Panc1 (cell line): ENCODE results near the gene C22orf42. TPM values are rescaled to one million over a fixed set of nuclear protein-coding genes. Genes with fewer than 3 reads are reported as not detected.

Experiments
- ATAC-seq: fragments of 200-7000 bp; cut with Tn5 transposase; 2 replicates; pipeline ENCODE4 v1.9.1; 2020; ENCODE audit warnings: mild to moderate bottlenecking, moderate library complexity
- BruUV-seq: library from RNA; stranded (reverse); fragments of 400-500 nt; replicated peaks from 2 replicates; lab custom pipeline; 2021; lab: Mats Ljungman, UMichigan
- CTCF ChIA-PET: fragments of 300-600 bp; sonication (Branson Sonifier 250); formaldehyde crosslinking; loops from one replicate; lab custom pipeline; 2022; ENCODE audit warnings: antibody characterized with exemption; lab: Charles Lee
- POLR2A ChIA-PET: fragments of 300-600 bp; sonication (Branson Sonifier 250); formaldehyde crosslinking; loops from one replicate; lab custom pipeline; 2022; ENCODE audit warnings: antibody characterized with exemption; lab: Charles Lee
- DNase-seq: peaks from one replicate; pipeline ENCODE4 v3.0.0-alpha.2; 2010; ENCODE audit warnings: low read depth, low spot score
- H3K27ac ChIP-seq: 2 replicates; pipeline ENCODE4 v1.5.1; 2011; ENCODE audit warnings: mild to moderate bottlenecking, low read length, inconsistent platforms
- H3K27me3 ChIP-seq: fragments of 200-500 bp; sonication (Bioruptor generic); 2 replicates; pipeline ENCODE4 v1.6.0; 2014; ENCODE audit warnings: low read length, inconsistent platforms; ENCODE audit not compliant: control insufficient read depth, insufficient read depth
- H3K36me3 ChIP-seq: fragments of 200-500 bp; sonication (Bioruptor generic); 2 replicates; pipeline ENCODE4 v1.5.1; 2014; ENCODE audit warnings: inconsistent platforms, mild to moderate bottlenecking, low read length, moderate library complexity; ENCODE audit not compliant: control insufficient read depth, insufficient read depth
- H3K4me1 ChIP-seq: 2 replicates; pipeline ENCODE4 v1.5.1; 2011; ENCODE audit warnings: inconsistent platforms, mild to moderate bottlenecking, low read length, moderate library complexity; ENCODE audit not compliant: control insufficient read depth, insufficient read depth
- H3K4me3 ChIP-seq, 2 experiments: 2 replicates each; pipeline ENCODE4 v1.5.1; 2011 to 2012; ENCODE audit warnings: low read depth in 2 of 2, low read length in 2 of 2, mild to moderate bottlenecking in 2 of 2, inconsistent platforms in 1 of 2, moderate library complexity in 1 of 2
- H3K9me3 ChIP-seq: fragments of 200-500 bp; sonication (Bioruptor generic); 2 replicates; pipeline ENCODE4 v1.5.1; 2014; ENCODE audit warnings: low read depth, mild to moderate bottlenecking, inconsistent platforms, low read length, moderate library complexity; ENCODE audit not compliant: control insufficient read depth, insufficient read depth
- CTCF ChIP-seq: fragments of 450-650 bp; IDR thresholded peaks from 2 replicates; pipeline ENCODE4 v1.5.1; 2017; ENCODE audit warnings: mild to moderate bottlenecking
- POLR2AphosphoS5 ChIP-seq: IDR thresholded peaks from 2 replicates; pipeline ENCODE4 v1.6.1; 2012; ENCODE audit warnings: mild to moderate bottlenecking, low read depth, low read length, moderate library complexity
- REST ChIP-seq, 2 experiments: IDR thresholded peaks; 2 replicates each; pipeline ENCODE4 v1.6.1; 2011 to 2012; ENCODE audit warnings: low read depth in 2 of 2, control low read depth in 1 of 2, low read length in 1 of 2, mild to moderate bottlenecking in 1 of 2, moderate library complexity in 1 of 2; ENCODE audit not compliant: insufficient read depth in 1 of 2
- SIN3A ChIP-seq: IDR thresholded peaks from 2 replicates; pipeline ENCODE4 v1.6.1; 2012; ENCODE audit warnings: low read depth, mild to moderate bottlenecking, low read length, moderate library complexity, borderline replicate concordance; ENCODE audit not compliant: insufficient read depth
- TCF7L2 ChIP-seq: IDR thresholded peaks from 2 replicates; pipeline ENCODE4 v1.6.1; 2011; ENCODE audit warnings: mild to moderate bottlenecking, low read depth, low read length, inconsistent platforms
- in situ Hi-C: cut with HindIII; loops from 2 replicates; pipeline ENCODE4 v1.10.0; 2016; ENCODE audit warnings: low sequenced_read_pairs, low pct_unique_long_range_greater_than_20kb
- intact Hi-C: fragments of 100-400 bp; cut with micrococcal nuclease; formaldehyde crosslinking; loops from one replicate; pipeline ENCODE4 v1.10.0; 2022; ENCODE audit not compliant: unreplicated experiment
- total RNA-seq: library from RNA; stranded (reverse); gene quantifications from one replicate; pipeline ENCODE4 v1.2.1, GENCODE V29; 2021; ENCODE audit not compliant: unreplicated experiment

C22orf42 gene
- total RNA-seq, 1 experiment from 2014 or later, result not detected

GRCh38 chr22:32127904-32128303 lies 31.2 kb downstream of the C22orf42 start:
- TF ChIP-seq REST (IDR thresholded peaks at IDR 0.05; ENCODE audit: insufficient read depth in 1 of 2, low read depth in 2 of 2, low read length in 1 of 2) (no peak), CTCF (no peak), POLR2AphosphoS5 (no peak), SIN3A (no peak), TCF7L2 (no peak)
- Histone ChIP-seq H3K4me3 (no peak overlapping the region), H3K36me3 (no peaks in the 10 kb centered on the region), H3K9me3 (no peaks in the 10 kb centered on the region), H3K4me1 (no peaks in the 10 kb centered on the region), H3K27me3 (no peaks in the 10 kb centered on the region), H3K27ac (no peak overlapping the region)
- DNase-seq (no peak), ATAC-seq (no peak)
- POLR2A ChIA-PET, result no interaction called here
- CTCF ChIA-PET, result no interaction called here
- in situ Hi-C loops (no loop called here), intact Hi-C loops (no loop called here)
- BruUV-seq, result no TSS peak

- no TSS peak for BruUV-seq
- ChIA-PET POLR2A (no interaction called here), CTCF (no interaction called here)
- ATAC-seq (peak; percentile 90), DNase-seq (no peak)
- in situ Hi-C loops, result no loop called here
- no peaks in the 10 kb centered on the region for H3K9me3 ChIP-seq
- no peaks in the 10 kb centered on the region for H3K4me1 ChIP-seq
- no peak overlapping the region for H3K4me3 ChIP-seq
- H3K27ac ChIP-seq, result no peak overlapping the region
- H3K27me3 ChIP-seq, result no peaks in the 10 kb centered on the region
- intact Hi-C loops, result no loop called here
- no peaks in the 10 kb centered on the region for H3K36me3 ChIP-seq
- TF ChIP-seq POLR2AphosphoS5, result no peak
- no peak for TF ChIP-seq TCF7L2
- no peak for TF ChIP-seq REST (IDR thresholded peaks at IDR 0.05; ENCODE audit: insufficient read depth in 1 of 2, low read depth in 2 of 2, low read length in 1 of 2)
- TF ChIP-seq CTCF, result peak; percentile 62
- no peak for TF ChIP-seq SIN3A
These were observed 35.4 kb downstream of the C22orf42 start for GRCh38 chr22:32123657-32124056.
